C4-2B (cell line): ENCODE measurements around the gene NCF2.

Experiments
- H3K27ac ChIP-seq: fragments of 450-650 bp; 2 replicates; pipeline ENCODE4 v1.5.1; 2017
- ZFX ChIP-seq: fragments of 450-650 bp; IDR thresholded peaks from 2 replicates; pipeline ENCODE4 v1.6.1; 2017
- TF ChIP-seq, protein P1 (sequence below): fragments of 450-650 bp; conservative IDR thresholded peaks from 2 replicates; pipeline ENCODE4 v1.5.1; 2017; ENCODE audit warnings: mild to moderate bottlenecking

NCF2 gene

DNA sequence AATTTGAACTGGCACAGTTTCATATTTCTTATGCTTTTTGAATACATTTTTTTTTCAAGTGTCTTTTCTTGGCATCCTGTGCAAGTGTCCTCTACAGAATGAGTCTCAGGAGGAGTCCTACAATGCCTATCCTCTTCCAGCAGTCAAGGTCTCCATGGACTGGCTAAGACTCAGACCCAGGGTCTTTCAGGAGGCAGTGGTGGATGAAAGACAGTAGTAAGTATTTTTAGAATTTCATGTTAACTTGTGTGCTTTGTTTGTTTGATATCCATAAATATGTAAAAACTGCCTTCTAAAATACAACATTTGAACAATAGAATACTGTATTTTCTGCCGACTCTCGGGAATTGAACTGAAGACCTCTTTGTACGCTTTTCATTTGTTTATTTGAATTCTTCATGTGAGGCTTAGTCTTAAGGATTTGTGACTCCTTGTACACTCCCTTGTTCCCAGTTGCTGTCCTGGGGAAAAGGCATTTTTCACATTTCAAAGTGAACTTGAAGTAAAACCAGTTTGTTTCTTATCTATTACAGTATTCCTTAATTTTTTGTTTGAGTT lies 56.6 kb downstream of the NCF2 start:
- TF ChIP-seq, protein P1, sequence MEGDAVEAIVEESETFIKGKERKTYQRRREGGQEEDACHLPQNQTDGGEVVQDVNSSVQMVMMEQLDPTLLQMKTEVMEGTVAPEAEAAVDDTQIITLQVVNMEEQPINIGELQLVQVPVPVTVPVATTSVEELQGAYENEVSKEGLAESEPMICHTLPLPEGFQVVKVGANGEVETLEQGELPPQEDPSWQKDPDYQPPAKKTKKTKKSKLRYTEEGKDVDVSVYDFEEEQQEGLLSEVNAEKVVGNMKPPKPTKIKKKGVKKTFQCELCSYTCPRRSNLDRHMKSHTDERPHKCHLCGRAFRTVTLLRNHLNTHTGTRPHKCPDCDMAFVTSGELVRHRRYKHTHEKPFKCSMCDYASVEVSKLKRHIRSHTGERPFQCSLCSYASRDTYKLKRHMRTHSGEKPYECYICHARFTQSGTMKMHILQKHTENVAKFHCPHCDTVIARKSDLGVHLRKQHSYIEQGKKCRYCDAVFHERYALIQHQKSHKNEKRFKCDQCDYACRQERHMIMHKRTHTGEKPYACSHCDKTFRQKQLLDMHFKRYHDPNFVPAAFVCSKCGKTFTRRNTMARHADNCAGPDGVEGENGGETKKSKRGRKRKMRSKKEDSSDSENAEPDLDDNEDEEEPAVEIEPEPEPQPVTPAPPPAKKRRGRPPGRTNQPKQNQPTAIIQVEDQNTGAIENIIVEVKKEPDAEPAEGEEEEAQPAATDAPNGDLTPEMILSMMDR = no peak
- TF ChIP-seq ZFX = no peak
- H3K27ac ChIP-seq = no peak overlapping the region

DNA sequence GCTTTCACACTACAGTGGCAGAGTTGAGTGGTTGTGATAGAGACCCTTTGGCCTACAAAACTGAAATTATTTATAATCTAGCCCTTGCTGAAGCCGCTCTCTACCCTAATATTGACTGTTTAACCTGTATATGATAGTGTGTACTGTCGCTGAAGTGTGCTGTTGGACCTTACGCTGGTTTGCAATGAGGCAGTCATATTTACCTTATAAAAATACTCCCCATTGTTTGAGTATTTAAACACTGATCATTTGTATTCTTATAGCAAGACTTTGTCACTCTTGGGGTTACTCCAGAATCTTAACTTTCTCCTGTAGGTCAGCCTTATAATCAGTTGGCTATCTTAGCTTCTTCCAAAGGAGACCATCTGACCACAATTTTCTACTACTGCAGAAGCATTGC lies 61.7 kb downstream of the NCF2 start:
- TF ChIP-seq, protein P1 = no peak
- no peak for TF ChIP-seq ZFX
- H3K27ac ChIP-seq = no peak overlapping the region

DNA sequence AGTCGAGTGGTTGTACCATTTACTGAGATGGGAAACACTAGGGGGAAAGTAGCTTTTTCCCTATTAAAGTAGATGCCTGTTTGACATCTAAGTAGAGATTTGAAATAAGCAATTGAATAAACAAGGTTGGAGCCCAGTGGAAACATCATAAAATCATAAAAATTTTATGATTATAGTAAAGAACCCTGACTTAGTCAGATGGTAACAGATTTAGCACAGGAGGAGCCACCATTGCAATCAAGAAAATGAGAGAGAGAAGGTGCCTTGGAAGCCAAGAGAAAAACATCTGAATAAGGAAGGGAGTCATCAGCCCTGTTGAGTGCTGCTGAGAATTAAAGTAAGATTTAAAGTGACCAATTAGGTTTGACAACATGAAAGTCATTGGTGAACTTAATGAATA lies 68.2 kb downstream of the NCF2 start:
- H3K27ac ChIP-seq = no peak overlapping the region
- TF ChIP-seq, protein P1 = no peak
- TF ChIP-seq ZFX = no peak

DNA sequence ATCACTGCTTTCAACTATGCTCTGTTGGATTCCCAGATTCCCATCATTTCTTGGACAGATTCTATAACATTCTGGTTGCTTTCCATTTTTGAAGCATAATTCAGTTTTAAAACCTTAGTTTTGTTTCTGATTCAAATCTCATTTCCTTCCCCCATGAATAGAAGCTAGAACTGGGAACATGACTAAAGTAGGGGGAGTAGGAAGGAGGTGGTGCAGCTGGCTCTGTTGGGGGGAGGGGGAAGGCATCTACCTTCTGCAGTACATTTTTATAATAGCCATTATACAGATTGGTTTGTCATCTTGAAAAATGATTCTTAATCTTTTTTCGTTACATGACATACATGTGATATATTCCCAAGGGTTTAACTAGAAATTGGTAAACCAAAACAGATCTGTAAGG lies 69.9 kb downstream of the NCF2 start:
- no peak overlapping the region for H3K27ac ChIP-seq
- no peak for TF ChIP-seq ZFX
- TF ChIP-seq, protein P1 = no peak

DNA sequence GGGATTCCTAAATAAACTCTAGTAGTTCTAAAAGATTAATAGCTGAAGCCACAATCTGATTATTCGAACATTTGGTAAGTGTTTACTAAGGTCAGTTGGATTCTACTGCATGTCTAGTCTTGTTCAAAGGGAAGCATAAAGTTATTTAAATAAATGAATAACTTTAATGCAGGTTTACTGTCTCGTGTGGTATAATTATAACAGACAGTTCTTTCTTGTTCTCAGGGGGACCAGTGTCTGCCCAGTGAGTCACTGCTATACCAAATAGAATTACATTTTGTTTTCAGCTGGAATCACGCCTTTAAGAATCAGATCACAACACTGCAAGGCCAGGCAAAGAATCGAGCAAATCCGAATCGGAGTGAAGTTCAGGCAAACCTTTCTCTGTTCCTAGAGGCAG lies 72.9 kb downstream of the NCF2 start:
- no peak overlapping the region for H3K27ac ChIP-seq
- no peak for TF ChIP-seq ZFX
- TF ChIP-seq, protein P1 = no peak

DNA sequence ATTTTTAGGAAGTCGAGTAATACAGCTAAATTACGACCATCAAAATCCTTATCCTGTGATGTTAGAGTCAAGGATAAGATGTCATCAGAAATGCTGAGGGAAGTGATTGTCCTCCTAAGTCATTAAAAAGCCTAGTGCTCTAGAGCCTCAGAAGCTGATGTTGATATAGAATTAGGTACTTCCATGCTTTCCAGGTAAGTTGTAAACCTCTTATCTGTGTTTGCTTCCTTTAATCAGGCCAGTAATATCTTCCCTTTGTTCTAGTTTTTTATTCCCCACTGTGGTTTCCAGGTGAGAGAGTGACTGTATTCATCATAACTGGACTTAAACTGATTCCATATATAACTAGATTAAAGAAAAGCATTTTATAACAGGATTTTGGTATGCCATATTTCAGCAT lies 73.5 kb downstream of the NCF2 start:
- H3K27ac ChIP-seq = no peak overlapping the region
- TF ChIP-seq, protein P1 = no peak
- no peak for TF ChIP-seq ZFX

DNA sequence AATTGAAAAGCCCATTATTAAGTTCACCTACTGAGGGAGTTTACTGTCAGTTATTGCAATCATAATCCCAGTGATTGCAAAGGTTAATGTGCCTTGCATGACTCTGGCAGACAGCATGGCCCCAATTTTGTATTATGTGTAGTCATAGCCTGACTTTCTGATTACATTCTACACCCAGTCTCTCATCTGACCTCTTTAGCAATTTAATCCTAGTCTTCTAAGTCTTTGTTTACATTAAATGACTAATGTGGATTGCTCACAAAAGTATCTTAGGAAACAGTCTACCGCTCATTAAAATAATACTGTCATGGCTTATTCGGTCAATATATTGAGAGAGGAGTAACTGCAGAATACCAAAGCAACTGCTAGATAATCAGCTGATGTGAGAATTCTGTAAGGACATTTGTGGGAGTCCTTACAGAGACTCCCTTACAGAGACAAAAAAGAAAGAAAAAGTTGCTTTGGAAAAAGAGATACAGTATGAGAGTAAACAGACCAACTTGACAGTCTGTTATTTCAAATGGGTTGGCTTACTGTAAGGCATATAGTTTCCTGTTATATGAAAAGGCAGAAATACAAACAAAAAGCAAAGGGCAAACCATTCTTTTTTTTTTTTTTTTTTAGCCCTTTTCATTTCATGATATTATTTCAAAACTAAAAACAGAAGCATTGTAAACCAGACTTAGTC lies 75.1 kb downstream of the NCF2 start:
- TF ChIP-seq, protein P1 = no peak
- TF ChIP-seq ZFX = no peak
- no peak overlapping the region for H3K27ac ChIP-seq
